Stromal cell of bone marrow (primary cell): ENCODE measurements around the gene RALB.

Experiments
- DNase-seq: peaks from one replicate; pipeline ENCODE4 v3.0.0-alpha.2; 2012; ENCODE audit warnings: low read depth

RALB gene

GRCh38 chr2:120343100-120343432 is 90.4 kb downstream of the RALB start:
- no peak for DNase-seq

DNA sequence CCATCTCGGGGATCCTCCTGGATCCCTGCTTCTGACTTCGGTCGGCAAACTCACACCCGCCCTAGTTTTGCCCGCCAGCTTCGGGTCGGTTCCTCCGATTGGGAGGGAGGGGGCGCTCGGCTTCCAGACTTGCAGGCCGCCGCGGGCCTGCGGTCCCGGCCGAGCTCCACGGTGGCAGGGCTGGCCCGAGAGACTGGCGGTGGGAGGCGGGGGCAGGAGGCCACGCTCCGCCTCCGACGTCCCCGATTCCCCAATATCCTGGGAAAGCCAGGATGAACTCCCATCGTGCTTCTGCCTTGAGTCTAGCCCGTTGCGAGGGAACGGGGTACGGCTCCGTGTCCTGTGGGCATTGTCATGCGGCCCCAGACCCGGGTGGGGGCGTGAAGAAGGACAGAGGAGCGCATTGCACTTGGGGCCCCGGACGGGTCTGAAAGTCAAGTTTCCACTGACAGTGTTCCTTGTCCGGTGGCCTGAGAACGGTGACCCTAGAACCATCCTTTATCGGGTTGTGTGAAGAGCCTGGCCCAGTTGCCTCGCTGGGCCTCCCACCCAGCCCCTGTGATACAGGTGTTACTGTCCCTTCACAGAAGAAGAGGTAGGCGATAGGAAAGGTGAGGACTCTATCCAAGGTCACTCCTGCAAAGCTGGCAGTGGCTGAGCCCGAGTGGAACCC is 90.9 kb downstream of the RALB start:
- DNase-seq: peak; percentile 36
